ENCODE results near the gene SLC25A27.
A peak's percentile ranks its signal among the peaks of the same experiment; 100 is the strongest.

The SLC25A27 gene

DNA sequence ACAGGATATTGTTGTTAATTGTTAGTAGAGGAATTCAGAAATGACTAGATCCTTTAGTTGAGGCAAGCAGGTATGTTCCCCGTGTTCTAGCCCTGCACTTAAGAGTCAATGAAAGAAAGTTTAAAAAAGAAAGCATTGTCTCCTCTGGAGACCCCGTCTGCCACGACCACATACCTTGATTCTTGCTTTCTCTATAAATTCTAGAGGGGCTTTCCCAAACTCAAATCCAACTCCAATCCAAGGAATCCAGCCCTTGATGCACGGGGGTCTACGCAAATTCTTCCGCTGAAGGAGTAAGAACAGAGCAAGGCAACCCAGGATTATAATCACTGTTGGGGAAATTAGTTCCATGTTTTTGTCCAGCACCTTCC, 558 bp upstream of the SLC25A27 start:
- Histone ChIP-seq H4K20me1 (ENCODE audit: insufficient read depth, low read length) (no peaks in the 10 kb centered on the region), H3K27me3 (replicated peaks; ENCODE audit: insufficient read depth, low read length) (no peaks in the 10 kb centered on the region), H3K36me3 (replicated peaks; ENCODE audit: insufficient read depth, low read length) (no peaks in the 10 kb centered on the region), H3F3A (ENCODE audit: insufficient read depth, low read length) (no peaks in the 10 kb centered on the region), H3K9me3 (replicated peaks; ENCODE audit: insufficient read depth, low read length) (no peaks in the 10 kb centered on the region), H3K9ac (ENCODE audit: low read length) (no peak overlapping the region), H3K4me3 (ENCODE audit: low read length) (peak overlapping the region; percentile 81), H3K4me2 (ENCODE audit: low read depth, low read length) (peak overlapping the region; percentile 77), H3K4me1 (ENCODE audit: low read length) (no peaks in the 10 kb centered on the region), H3K9me2 (replicated peaks; ENCODE audit: insufficient read depth, low read length) (no peaks in the 10 kb centered on the region), H3K79me2 (ENCODE audit: low read length) (no peaks in the 10 kb centered on the region), H3K27ac (ENCODE audit: low read length) (no peak overlapping the region), H2AFZ (ENCODE audit: low read length) (peak overlapping the region; percentile 71)
- DNase-seq: no peak
- TF ChIP-seq, protein P1, sequence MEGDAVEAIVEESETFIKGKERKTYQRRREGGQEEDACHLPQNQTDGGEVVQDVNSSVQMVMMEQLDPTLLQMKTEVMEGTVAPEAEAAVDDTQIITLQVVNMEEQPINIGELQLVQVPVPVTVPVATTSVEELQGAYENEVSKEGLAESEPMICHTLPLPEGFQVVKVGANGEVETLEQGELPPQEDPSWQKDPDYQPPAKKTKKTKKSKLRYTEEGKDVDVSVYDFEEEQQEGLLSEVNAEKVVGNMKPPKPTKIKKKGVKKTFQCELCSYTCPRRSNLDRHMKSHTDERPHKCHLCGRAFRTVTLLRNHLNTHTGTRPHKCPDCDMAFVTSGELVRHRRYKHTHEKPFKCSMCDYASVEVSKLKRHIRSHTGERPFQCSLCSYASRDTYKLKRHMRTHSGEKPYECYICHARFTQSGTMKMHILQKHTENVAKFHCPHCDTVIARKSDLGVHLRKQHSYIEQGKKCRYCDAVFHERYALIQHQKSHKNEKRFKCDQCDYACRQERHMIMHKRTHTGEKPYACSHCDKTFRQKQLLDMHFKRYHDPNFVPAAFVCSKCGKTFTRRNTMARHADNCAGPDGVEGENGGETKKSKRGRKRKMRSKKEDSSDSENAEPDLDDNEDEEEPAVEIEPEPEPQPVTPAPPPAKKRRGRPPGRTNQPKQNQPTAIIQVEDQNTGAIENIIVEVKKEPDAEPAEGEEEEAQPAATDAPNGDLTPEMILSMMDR (IDR thresholded peaks at IDR 0.05; ENCODE audit: low read length): no peak
- no peak for TF ChIP-seq EZH2phosphoT487 (IDR thresholded peaks at IDR 0.05; ENCODE audit: low read length)
- TF ChIP-seq EZH2 (optimal IDR thresholded peaks at IDR 0.05; ENCODE audit: low read depth, low read length): no peak

DNA sequence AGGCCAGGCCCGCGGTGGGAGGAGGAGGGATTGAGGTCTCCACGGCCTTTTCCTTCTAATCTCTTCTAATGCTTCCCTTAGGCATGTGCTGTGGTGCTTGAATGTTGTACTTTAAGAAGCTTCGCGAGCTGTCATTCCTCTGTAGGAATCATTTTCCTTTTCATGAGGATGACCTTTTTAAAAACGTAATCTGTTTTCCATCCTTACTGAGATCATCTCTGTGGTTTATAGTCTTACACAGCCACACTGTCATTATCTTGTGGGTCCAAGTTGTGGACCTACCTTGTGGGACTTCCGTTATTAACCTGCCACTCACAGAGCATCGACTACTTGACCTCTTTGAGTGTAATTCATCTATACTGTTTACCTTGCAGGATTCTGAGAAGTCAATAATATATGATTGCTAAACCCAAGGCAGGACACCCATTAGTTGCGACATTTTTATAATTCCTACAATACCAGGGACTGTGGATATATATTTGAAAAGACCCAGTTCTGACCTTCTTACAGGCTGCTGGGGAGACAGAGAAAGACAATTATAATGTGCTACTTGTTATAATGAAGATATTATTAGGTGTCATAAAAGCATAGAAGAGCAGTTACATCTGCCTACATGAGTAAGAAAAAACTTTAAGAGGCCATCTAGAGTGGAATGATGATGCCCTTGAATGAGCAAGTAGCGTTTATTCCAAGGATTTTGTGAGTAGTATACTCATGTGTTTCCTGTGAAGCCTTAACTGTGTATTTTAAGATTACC, 842 bp downstream of the SLC25A27 start:
- Histone ChIP-seq H3K27ac (ENCODE audit: low read length) (no peak overlapping the region), H3K9me2 (replicated peaks; ENCODE audit: insufficient read depth, low read length) (no peaks in the 10 kb centered on the region), H2AFZ (ENCODE audit: low read length) (peak overlapping the region; percentile 78), H4K20me1 (ENCODE audit: insufficient read depth, low read length) (no peaks in the 10 kb centered on the region), H3K4me3 (ENCODE audit: low read length) (peak overlapping the region; percentile 81), H3K4me1 (ENCODE audit: low read length) (no peaks in the 10 kb centered on the region), H3K79me2 (ENCODE audit: low read length) (no peaks in the 10 kb centered on the region), H3K9ac (ENCODE audit: low read length) (peak overlapping the region; percentile 19; the same call in 1 of the 2 replicates), H3K36me3 (replicated peaks; ENCODE audit: insufficient read depth, low read length) (no peaks in the 10 kb centered on the region), H3K9me3 (replicated peaks; ENCODE audit: insufficient read depth, low read length) (no peaks in the 10 kb centered on the region), H3K4me2 (ENCODE audit: low read depth, low read length) (peak overlapping the region; percentile 77), H3F3A (ENCODE audit: insufficient read depth, low read length) (no peaks in the 10 kb centered on the region), H3K27me3 (replicated peaks; ENCODE audit: insufficient read depth, low read length) (no peaks in the 10 kb centered on the region)
- TF ChIP-seq EZH2 (optimal IDR thresholded peaks at IDR 0.05; ENCODE audit: low read depth, low read length) (no peak), EZH2phosphoT487 (IDR thresholded peaks at IDR 0.05; ENCODE audit: low read length) (no peak)
- TF ChIP-seq, protein P1 (IDR thresholded peaks at IDR 0.05; ENCODE audit: low read length): no peak
- no peak for DNase-seq

DNA sequence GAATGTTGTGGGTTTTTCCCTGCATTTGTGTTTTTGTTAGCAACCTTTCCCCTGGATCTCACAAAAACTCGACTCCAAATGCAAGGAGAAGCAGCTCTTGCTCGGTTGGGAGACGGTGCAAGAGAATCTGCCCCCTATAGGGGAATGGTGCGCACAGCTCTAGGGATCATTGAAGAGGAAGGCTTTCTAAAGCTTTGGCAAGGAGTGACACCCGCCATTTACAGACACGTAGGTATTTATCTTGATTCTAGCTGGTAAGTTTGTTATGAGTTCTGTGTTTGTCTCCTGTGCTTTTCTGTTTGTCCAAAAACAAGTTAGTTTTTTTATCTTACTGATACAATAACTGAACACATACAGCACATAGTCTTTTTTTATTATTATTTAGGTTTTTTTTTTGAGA, 3.0 kb downstream of the SLC25A27 start:
- Histone ChIP-seq H3K4me1 (ENCODE audit: low read length) (no peaks in the 10 kb centered on the region), H3K9ac (ENCODE audit: low read length) (no peak overlapping the region), H3K9me3 (replicated peaks; ENCODE audit: insufficient read depth, low read length) (no peaks in the 10 kb centered on the region), H3K79me2 (ENCODE audit: low read length) (no peaks in the 10 kb centered on the region), H3K9me2 (replicated peaks; ENCODE audit: insufficient read depth, low read length) (no peaks in the 10 kb centered on the region), H2AFZ (ENCODE audit: low read length) (no peak overlapping the region), H3K4me3 (ENCODE audit: low read length) (no peak overlapping the region), H3F3A (ENCODE audit: insufficient read depth, low read length) (no peaks in the 10 kb centered on the region), H3K36me3 (replicated peaks; ENCODE audit: insufficient read depth, low read length) (no peaks in the 10 kb centered on the region), H3K27ac (ENCODE audit: low read length) (no peak overlapping the region), H4K20me1 (ENCODE audit: insufficient read depth, low read length) (no peaks in the 10 kb centered on the region), H3K4me2 (ENCODE audit: low read depth, low read length) (no peak overlapping the region), H3K27me3 (replicated peaks; ENCODE audit: insufficient read depth, low read length) (no peaks in the 10 kb centered on the region)
- DNase-seq: no peak
- TF ChIP-seq, protein P1 (IDR thresholded peaks at IDR 0.05; ENCODE audit: low read length): no peak
- no peak for TF ChIP-seq EZH2phosphoT487 (IDR thresholded peaks at IDR 0.05; ENCODE audit: low read length)
- TF ChIP-seq EZH2 (optimal IDR thresholded peaks at IDR 0.05; ENCODE audit: low read depth, low read length): no peak

All from MM.1S (cell line).